ENCODE measurements around the gene ASH1L.

ASH1L gene

DNA sequence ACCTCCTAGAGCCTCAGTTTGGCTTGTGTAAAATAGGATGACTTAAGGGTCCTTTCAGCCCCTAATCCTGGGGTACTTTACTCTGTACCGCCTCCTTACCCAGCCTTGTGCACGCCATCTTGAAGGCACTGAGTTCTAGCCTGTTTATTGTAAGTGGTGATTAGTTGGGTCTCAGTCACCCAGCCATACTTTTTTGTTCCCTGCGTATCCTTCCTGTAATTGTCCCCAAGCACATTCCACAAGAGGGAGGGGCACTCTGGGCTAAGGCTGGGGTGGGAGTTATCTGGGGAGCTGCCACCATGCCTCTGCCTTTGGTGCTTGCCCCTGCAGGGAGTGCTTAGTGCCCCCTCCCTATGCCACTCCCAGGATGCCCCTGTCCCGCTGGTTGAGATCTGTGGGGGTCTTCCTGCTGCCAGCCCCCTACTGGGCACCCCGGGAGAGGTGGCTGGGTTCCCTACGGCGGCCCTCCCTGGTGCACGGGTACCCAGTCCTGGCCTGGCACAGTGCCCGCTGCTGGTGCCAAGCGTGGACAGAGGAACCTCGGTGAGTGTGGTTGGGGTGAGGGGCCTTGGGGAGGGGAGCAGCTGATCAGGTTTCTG, 253.1 kb downstream of the ASH1L start:
- no peak for DNase-seq (ENCODE audit: low read depth)
- TF ChIP-seq, protein P1, sequence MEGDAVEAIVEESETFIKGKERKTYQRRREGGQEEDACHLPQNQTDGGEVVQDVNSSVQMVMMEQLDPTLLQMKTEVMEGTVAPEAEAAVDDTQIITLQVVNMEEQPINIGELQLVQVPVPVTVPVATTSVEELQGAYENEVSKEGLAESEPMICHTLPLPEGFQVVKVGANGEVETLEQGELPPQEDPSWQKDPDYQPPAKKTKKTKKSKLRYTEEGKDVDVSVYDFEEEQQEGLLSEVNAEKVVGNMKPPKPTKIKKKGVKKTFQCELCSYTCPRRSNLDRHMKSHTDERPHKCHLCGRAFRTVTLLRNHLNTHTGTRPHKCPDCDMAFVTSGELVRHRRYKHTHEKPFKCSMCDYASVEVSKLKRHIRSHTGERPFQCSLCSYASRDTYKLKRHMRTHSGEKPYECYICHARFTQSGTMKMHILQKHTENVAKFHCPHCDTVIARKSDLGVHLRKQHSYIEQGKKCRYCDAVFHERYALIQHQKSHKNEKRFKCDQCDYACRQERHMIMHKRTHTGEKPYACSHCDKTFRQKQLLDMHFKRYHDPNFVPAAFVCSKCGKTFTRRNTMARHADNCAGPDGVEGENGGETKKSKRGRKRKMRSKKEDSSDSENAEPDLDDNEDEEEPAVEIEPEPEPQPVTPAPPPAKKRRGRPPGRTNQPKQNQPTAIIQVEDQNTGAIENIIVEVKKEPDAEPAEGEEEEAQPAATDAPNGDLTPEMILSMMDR (IDR thresholded peaks at IDR 0.05; ENCODE audit: low read length, missing control alignments), result no peak
- peak overlapping the region; percentile 95 for H3K4me3 ChIP-seq (replicated peaks; ENCODE audit: low read depth, low read length)

DNA sequence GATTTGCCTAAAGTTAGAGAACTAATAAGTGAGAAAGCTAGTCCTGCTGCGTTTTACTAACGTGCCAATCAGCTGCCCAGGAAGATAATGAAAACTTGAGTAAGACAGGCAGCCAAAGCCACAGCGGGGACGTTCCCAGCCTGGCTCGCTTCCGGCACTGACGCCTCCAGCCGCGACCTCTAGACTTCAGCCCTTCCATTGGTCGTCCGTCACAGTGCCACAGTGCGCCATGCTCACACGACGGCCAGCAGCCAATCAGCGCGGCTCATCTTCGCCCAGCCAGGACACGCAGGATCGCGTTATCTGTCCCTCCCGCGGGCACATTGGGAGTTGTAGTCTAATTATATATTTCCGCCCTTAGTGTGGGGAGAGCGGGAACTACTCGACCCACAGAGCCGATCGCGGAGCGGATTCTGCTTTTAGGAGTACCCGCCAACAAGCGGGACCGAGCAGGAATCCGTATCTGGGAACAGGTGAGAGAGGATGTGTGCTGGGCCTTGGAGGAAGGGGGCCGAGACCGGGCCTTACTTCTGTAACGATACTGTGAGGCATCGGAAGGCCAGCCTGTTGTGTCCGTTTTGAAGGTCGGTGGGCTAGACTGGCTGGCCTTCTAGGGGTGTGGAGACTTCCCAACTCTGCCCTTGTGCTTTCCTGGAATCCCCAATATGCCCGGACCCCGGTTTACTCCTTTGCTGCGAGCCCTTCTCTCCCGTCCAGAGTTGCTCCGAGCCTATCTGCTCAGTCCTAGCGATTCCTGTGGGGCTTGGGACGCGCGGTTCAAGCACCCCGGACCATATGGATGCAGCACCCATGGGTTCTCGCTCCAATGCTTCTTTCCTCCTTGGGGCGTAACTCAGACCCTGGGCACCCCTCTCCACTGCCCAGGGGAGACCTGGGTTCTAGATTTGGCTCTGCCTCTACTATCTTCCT, 253.8 kb downstream of the ASH1L start, which contains the start of gene FDPS:
FDPS (plus strand) TSS at position 374 of the 930 bp plus-strand sequence. CDS start 924 bp downstream, outside the sequence.
- TF ChIP-seq, protein P1 (IDR thresholded peaks at IDR 0.05; ENCODE audit: low read length, missing control alignments), result no peak
- peak; percentile 99 for DNase-seq (ENCODE audit: low read depth)
- peak within 1 kb of the TSS; percentile 95 for H3K4me3 ChIP-seq (replicated peaks; ENCODE audit: low read depth, low read length)

DNA sequence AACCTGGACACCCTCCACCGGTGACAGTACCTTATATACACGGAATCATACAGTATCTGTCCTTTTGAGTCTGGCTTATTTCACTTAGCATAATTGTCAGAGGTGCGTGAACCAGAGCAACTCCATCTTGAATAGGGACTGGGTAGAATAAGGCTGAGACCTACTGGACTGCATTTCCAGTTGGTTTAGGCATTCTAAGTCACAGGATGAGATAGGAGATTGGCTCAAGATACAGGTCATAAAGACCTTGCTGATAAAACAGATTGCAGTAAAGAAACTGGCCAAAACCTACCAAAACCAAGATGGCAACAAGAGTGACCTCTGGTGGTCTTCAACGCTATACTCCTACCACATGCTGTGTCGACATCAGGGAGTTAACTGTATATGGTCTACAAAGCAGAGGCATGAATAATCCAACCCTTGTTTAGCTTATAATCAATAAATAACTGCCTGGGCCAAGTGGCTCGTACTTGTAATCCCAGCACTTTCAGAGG, 255.3 kb downstream of the ASH1L start:
- DNase-seq (ENCODE audit: low read depth), result peak; percentile 63
- TF ChIP-seq, protein P1 (IDR thresholded peaks at IDR 0.05; ENCODE audit: low read length, missing control alignments), result peak; percentile 48
- no peak overlapping the region for H3K4me3 ChIP-seq (replicated peaks; ENCODE audit: low read depth, low read length)

DNA sequence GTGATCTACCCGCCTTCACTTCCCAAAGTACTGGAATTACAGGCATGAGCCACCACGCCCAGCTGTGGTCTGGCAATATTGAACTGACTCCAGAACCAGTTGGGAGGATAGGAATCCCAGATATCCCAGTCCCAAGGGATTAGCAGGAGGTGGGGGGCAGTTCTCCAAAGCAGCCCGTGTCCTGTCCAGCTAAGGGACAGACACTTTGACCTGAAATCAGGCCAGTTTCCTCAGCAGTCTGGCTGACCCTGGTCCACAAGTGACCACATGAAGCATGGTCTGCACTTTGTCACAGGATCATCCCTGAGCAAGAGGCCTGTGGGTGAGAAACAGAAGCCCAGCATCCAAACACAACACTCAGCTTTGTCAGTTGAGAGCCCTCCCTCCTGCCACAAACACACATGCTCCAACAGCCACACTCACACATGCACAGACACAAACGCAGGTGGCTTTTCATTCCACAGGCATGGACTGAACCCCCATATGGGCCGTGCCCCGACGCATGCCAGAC, 256.7 kb downstream of the ASH1L start:
- TF ChIP-seq, protein P1 (IDR thresholded peaks at IDR 0.05; ENCODE audit: low read length, missing control alignments), result no peak
- H3K4me3 ChIP-seq (replicated peaks; ENCODE audit: low read depth, low read length), result no peak overlapping the region
- peak; percentile 23 for DNase-seq (ENCODE audit: low read depth)

DNA sequence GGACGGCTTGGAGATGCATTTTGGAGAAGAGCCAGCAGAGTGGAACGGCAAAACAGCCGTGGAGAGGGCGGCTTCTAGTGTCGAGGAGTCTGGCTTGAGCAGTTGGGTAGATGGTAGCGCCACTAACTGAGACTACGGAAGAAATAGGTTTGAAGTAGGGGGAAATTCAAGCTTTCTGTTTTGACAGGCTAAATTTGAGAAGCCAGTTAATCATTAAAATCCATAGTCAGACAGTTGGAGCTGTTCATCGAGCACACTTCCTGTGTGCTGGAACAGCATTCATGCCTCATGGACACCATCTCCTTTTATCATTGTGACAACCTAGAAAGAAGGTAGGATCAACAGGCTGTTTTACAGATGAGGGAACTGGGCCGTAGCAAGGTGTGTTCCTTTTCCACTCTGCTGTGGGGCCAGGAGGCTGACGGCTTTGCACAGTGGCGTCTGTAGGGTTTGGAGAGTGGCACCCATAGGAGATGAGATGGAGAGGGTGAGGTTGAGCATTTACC, 258.0 kb downstream of the ASH1L start:
- no peak for DNase-seq (ENCODE audit: low read depth)
- no peak overlapping the region for H3K4me3 ChIP-seq (replicated peaks; ENCODE audit: low read depth, low read length)
- TF ChIP-seq, protein P1 (IDR thresholded peaks at IDR 0.05; ENCODE audit: low read length, missing control alignments), result no peak

- DNase-seq (ENCODE audit: low read depth), result no peak
- H3K4me3 ChIP-seq (replicated peaks; ENCODE audit: low read depth, low read length), result no peak within 1 kb of the TSS
- TF ChIP-seq, protein P1 (IDR thresholded peaks at IDR 0.05; ENCODE audit: low read length, missing control alignments), result no peak
Measured at GRCh38 chr1:155301342-155301841, 261.2 kb downstream of the ASH1L start, which contains the start of gene PKLR. PKLR (minus strand) TSS chr1:155301438; CDS start chr1:155301395, 43 bp downstream.
